ENCODE data around the gene TDP1.

DNA sequence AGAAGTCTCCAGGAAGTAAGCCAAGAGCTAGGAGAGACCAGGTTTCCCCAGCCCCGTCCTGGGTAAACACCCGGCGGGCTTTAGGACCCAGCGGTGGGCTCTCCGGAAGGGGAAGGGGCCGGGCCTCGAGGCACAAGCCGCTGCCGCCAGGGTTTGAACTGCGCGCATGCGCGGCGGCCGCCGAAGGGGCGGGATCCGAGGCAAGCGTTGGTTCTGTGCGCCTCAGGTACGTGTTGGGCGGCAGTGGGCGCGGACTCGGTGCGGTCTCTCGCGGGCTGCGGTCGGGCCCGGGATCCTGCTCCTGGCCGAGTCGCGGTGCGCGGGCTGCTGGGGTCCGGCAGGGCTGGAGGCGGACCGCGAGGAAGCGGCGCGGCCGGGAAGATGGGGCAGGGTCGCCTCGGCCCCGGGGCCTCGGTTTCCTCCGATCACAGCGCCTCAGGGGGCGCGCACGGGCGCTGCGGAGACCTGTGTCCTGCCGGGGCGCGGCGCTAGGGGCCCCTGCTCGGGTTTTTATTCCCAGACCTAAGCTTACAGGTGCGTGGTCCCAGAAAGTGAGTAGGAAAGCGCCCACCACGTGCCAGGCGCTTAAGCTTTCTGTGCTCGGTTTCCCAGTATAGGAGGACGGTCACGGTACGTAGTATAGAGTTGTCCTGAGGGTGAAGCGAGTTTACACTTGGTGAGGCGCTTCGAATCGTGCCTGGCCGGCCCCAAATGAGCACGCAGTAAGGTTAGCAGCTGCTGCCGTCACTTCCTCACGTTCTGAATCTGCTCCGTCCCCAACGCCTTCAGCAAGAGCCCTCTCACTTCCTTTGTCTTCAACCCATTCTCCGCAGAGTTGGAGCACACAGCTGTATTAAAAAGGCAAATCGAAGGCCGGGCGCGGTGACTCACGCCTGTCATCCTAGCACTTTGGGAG lies at the start of gene TDP1:
- TF ChIP-seq EZH2 (IDR thresholded peaks at IDR 0.05; ENCODE audit: borderline replicate concordance, insufficient read depth, low read depth, low read length, poor library complexity, severe bottlenecking): no peak
- TF ChIP-seq, protein P1, sequence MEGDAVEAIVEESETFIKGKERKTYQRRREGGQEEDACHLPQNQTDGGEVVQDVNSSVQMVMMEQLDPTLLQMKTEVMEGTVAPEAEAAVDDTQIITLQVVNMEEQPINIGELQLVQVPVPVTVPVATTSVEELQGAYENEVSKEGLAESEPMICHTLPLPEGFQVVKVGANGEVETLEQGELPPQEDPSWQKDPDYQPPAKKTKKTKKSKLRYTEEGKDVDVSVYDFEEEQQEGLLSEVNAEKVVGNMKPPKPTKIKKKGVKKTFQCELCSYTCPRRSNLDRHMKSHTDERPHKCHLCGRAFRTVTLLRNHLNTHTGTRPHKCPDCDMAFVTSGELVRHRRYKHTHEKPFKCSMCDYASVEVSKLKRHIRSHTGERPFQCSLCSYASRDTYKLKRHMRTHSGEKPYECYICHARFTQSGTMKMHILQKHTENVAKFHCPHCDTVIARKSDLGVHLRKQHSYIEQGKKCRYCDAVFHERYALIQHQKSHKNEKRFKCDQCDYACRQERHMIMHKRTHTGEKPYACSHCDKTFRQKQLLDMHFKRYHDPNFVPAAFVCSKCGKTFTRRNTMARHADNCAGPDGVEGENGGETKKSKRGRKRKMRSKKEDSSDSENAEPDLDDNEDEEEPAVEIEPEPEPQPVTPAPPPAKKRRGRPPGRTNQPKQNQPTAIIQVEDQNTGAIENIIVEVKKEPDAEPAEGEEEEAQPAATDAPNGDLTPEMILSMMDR (IDR thresholded peaks at IDR 0.05): peak; percentile 17

All from B cell (primary cell).